Natural killer cell (primary cell): ENCODE results near the gene VIPR2. TPM values are rescaled to one million over a fixed set of nuclear protein-coding genes. Genes with fewer than 3 reads are reported as not detected.

Source experiments
- ATAC-seq, 3 donors: fragments of 150-1000 bp in 2 of 3; fragments of 200-7000 bp in 1 of 3; cut with Tn5 transposase; 1 replicate in 1 of 3; 2 replicates in 2 of 3; pipeline ENCODE4 v1.10.0; 2021; ENCODE audit warnings: mild to moderate bottlenecking in 2 of 3, moderate library complexity in 2 of 3
- DNase-seq, 2 donors: peaks; one replicate each; pipeline versions ENCODE4 v3.0.0 to v3.0.0-alpha.2; 2013 to 2021; ENCODE audit warnings: mixed read lengths in 1 of 2
- H3K27ac ChIP-seq: one replicate; pipeline ENCODE4 v1.5.1; 2013; ENCODE audit warnings: mild to moderate bottlenecking, low read length
- H3K27me3 ChIP-seq: one replicate; pipeline ENCODE4 v1.6.1; 2013; ENCODE audit warnings: low read length; ENCODE audit not compliant: control insufficient read depth, insufficient read depth
- H3K36me3 ChIP-seq: one replicate; pipeline ENCODE4 v1.6.1; 2013; ENCODE audit warnings: low read length; ENCODE audit not compliant: control insufficient read depth, insufficient read depth
- H3K4me1 ChIP-seq: one replicate; pipeline ENCODE4 v1.6.1; 2013; ENCODE audit warnings: low read length; ENCODE audit not compliant: control insufficient read depth, insufficient read depth
- H3K4me3 ChIP-seq: one replicate; pipeline ENCODE4 v1.5.1; 2013; ENCODE audit warnings: low read length
- H3K9me3 ChIP-seq: one replicate; pipeline ENCODE4 v1.6.1; 2013; ENCODE audit warnings: low read length; ENCODE audit not compliant: control insufficient read depth, insufficient read depth
- H3K27ac Mint-ChIP-seq, 2 donors: one replicate each; pipeline ENCODE4 v1.8.0; 2022; ENCODE audit warnings: mild to moderate bottlenecking in 2 of 2, mixed read lengths in 2 of 2, moderate library complexity in 1 of 2
- H3K27me3 Mint-ChIP-seq, 2 donors: one replicate each; pipeline ENCODE4 v1.8.0; 2022; ENCODE audit warnings: low read depth in 2 of 2, mixed read lengths in 2 of 2
- H3K36me3 Mint-ChIP-seq: one replicate; pipeline ENCODE4 v1.8.0; 2022; ENCODE audit warnings: mixed read lengths
- H3K4me1 Mint-ChIP-seq, 2 donors: one replicate each; pipeline ENCODE4 v1.8.0; 2022; ENCODE audit warnings: mixed read lengths in 2 of 2
- H3K4me3 Mint-ChIP-seq: one replicate; pipeline ENCODE4 v1.8.0; 2022; ENCODE audit warnings: mild to moderate bottlenecking, moderate library complexity, mixed read lengths
- H3K9me3 Mint-ChIP-seq, 2 donors: one replicate each; pipeline ENCODE4 v1.8.0; 2022; ENCODE audit warnings: mixed read lengths in 2 of 2
- CTCF ChIP-seq: fragments of 200-600 bp; IDR thresholded peaks from one replicate; pipeline ENCODE4 v1.8.0; 2022; ENCODE audit warnings: antibody characterized with exemption
- WGBS: methylation state at CpG from one replicate; pipeline ENCODE4 v1.1.7; 2013; ENCODE audit warnings: missing lambda C conversion rate; ENCODE audit not compliant: insufficient coverage; 5-methylcytosine and 5-hydroxymethylcytosine counted together
- intact Hi-C: fragments of 100-400 bp; cut with micrococcal nuclease; formaldehyde crosslinking; loops from one replicate; pipeline ENCODE4 v1.14.2; 2022
- total RNA-seq, 4 donors: library from RNA; stranded (reverse); fragments of 120-200 nt in 1 of 4; gene quantifications; one replicate each; pipeline versions ENCODE4 v1.2.3 to v1.2.4, GENCODE V29; 2013 to 2022

Gene VIPR2
- total RNA-seq, 3 donors from 2014 or later (not counting 1 experiment from before 2014, with no cell fraction given), result 2.2 to 4.9 (median 4.7) TPM

DNA sequence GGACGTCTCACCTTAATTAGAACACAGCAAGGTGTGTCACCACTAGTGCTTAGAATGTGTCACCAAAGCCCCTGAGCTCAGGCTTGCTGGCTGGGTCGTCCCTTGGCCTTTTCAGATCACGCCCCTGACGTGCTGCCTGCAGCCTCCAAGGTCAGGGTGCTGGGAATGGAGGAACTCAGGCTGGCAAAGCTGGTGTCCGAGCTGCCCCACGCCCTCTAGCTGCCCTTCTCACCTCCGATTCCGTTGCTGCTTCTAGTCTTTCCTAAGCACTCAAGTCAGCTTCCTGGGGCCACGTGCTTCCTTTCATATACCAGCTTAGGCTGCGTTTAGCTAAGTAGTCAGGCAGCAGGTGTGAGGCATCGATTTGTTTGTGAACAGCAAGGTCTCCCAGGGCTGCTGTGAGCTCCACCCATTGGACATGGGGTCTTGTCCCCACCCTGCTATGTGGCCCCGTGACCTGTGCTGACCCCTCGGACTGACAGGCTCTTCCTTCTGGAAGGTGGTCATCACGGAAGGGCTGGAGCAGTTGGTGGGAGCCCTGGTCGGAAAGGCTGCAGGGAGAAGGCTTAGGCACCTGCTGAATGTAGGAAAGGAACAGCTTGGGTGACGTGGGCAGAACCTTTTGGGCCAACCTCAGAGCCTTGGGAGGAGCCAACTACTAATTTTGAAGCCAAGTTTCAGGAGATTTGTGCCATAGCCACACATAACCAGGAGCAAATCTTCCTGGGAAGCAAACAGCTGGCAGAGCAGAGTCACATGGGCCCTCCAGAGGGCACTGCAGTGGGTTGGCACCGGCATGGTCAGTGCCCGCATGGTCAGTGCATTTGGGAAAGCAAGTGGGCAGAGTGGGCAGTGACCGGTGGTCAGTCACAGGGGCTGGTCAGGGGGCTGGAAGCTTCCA, 28.8 kb downstream of the VIPR2 start:
- TF ChIP-seq CTCF, result no peak
- 75% methylated on average over 19 of the region's 19 CpGs for WGBS
- H3K27ac ChIP-seq, result no peak overlapping the region
- ATAC-seq (no peak), DNase-seq (no peak)
- no peaks in the 10 kb centered on the region for H3K27me3 ChIP-seq
- intact Hi-C loops, result no loop called here
- H3K9me3 ChIP-seq, result no peaks in the 10 kb centered on the region
- no peak overlapping the region for H3K27ac Mint-ChIP-seq
- H3K4me1 Mint-ChIP-seq, result peaks cover 4 to 6% of the 10 kb centered on the region in 2 donors
- no peaks in the 10 kb centered on the region for H3K4me1 ChIP-seq
- H3K4me3 Mint-ChIP-seq, result no peak overlapping the region
- H3K9me3 Mint-ChIP-seq, result no peaks in the 10 kb centered on the region
- H3K36me3 Mint-ChIP-seq, result no peaks in the 10 kb centered on the region
- H3K36me3 ChIP-seq, result no peaks in the 10 kb centered on the region
- H3K27me3 Mint-ChIP-seq, result peaks cover 16 to 36% of the 10 kb centered on the region in 2 donors
- H3K4me3 ChIP-seq, result no peak overlapping the region

DNA sequence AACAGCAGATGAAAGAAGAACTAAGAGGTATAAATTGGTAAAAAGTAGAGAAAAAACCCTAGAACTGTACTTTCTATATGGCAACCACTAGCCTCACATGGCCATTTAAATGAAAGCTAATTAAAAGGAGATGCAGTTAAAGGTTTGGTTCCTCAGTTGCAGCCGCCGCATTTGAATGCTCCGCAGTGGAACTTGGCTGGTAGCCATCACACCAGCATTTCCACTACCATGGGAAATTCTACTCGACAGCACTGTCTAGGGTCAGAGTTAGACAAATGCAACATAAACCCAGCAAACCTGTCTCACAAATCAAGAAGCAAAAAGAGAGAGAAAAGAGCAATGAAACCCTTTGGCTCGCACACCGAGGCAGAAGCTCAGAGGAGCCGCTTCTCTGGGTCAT, 29.7 kb downstream of the VIPR2 start:
- no peak overlapping the region for H3K27ac Mint-ChIP-seq
- H3K4me1 ChIP-seq, result no peaks in the 10 kb centered on the region
- H3K9me3 ChIP-seq, result no peaks in the 10 kb centered on the region
- H3K4me3 Mint-ChIP-seq, result no peak overlapping the region
- H3K27ac ChIP-seq, result no peak overlapping the region
- peaks cover 16 to 36% of the 10 kb centered on the region in 2 donors for H3K27me3 Mint-ChIP-seq
- no peaks in the 10 kb centered on the region for H3K27me3 ChIP-seq
- no peak for DNase-seq
- intact Hi-C loops, result no loop called here
- no peaks in the 10 kb centered on the region for H3K9me3 Mint-ChIP-seq
- TF ChIP-seq CTCF, result no peak
- WGBS, result 85% methylated on average over 4 of the region's 7 CpGs
- H3K36me3 Mint-ChIP-seq, result no peaks in the 10 kb centered on the region
- ATAC-seq, result no peak
- H3K4me3 ChIP-seq, result no peak overlapping the region
- peaks cover 4 to 6% of the 10 kb centered on the region in 2 donors for H3K4me1 Mint-ChIP-seq
- H3K36me3 ChIP-seq, result no peaks in the 10 kb centered on the region

- WGBS, result 77% methylated on average over 7 of the region's 7 CpGs
- Histone ChIP-seq H3K27me3 (no peaks in the 10 kb centered on the region), H3K36me3 (no peaks in the 10 kb centered on the region), H3K4me1 (no peaks in the 10 kb centered on the region), H3K27ac (no peak overlapping the region), H3K9me3 (no peaks in the 10 kb centered on the region), H3K4me3 (no peak overlapping the region)
- ATAC-seq (no peak), DNase-seq (no peak)
- Mint-ChIP-seq H3K36me3 (no peaks in the 10 kb centered on the region), H3K27ac (no peak overlapping the region), H3K4me1 (peaks cover 4 to 6% of the 10 kb centered on the region in 2 donors), H3K9me3 (no peaks in the 10 kb centered on the region), H3K27me3 (peaks cover 16 to 36% of the 10 kb centered on the region in 2 donors), H3K4me3 (no peak overlapping the region)
- intact Hi-C loops, result no loop called here
- TF ChIP-seq CTCF, result no peak
These were observed 30.6 kb downstream of the VIPR2 start for GRCh38 chr7:159114096-159114495.
